NCI-H1930 (cell line): ENCODE data around the gene B3GAT3.
"Not testable (repeated sequence)": the region's sequence is repeated elsewhere in the genome, so short reads cannot be mapped to it uniquely, and the experiment has no call there.

ENCODE experiments used
- DNase-seq, 2 experiments: peaks; one replicate each; lab custom pipeline; 2025; lab: John Stamatoyannopoulos, UW

B3GAT3 gene

DNA sequence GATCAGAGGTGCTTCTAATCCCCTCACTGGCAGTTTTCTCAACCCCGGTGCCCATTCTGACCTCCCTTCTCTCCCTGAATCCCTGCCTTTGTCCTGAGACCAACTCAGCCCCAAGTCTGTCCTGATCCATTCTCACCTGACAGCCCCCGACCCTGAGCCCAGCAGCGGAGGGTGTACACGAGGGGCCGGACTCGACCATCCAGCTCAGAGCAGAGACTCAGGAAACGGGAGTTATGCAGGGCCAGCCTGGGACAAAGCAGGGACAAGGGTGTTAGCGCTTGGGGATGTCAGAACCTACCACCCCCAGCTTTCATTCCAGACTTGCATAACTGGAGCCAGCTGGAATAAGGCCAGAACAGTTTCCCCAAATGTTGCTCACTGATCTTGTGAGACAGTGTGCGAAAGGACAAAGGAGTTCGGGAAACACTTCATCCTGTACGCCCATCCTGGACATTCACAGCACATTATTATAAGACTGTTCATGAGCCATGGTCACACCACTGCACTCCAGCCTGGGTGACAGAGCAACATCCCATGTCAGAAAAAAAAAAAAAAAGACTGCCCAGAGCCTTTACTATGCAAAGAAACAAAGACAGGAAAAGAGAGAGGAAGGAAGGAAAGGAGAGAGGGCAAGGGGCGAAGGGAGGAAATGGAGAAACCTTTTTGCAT lies 44.6 kb downstream of the B3GAT3 start:
- no peak for DNase-seq

DNA sequence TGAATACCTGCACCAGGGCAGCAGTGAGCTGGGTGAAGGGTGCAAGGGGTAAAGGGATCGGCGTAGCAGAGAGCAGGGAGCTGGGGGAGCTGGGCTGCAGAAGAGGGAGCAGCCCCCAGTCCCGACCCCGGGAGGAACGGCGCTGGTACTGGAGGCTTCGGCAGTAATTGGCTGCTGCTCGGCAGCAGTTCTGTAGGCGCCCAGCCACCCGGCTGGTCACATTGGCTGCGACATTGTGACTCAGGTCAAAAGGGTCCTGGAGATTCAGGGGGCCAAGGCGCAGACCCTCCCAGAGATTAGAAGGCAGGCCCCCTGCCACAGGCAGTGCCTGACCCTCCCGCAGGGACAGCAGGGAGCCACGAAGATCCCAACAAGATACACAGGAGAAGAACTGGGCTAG lies 45.9 kb downstream of the B3GAT3 start:
- DNase-seq = no peak

DNA sequence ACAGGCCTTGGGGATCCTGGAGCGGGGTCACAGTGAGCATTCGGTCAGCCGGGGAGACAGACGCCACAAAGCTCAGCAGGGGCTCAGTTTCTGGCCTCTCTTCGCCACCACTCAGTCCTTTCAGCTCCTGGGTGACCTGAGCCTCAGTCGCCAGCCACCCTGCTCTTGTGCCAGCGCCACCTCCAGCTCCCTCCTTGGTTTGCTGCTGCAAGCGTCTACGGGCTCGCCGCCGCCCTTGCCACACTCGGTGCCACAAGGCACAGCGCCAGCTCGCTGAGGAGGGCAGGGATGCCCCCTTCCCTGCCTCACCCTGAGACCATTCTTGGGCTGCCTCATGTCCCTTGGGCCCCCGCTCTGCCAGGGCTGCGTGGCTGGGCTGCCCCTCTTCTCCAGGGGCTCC lies 46.6 kb downstream of the B3GAT3 start:
- no peak for DNase-seq

DNA sequence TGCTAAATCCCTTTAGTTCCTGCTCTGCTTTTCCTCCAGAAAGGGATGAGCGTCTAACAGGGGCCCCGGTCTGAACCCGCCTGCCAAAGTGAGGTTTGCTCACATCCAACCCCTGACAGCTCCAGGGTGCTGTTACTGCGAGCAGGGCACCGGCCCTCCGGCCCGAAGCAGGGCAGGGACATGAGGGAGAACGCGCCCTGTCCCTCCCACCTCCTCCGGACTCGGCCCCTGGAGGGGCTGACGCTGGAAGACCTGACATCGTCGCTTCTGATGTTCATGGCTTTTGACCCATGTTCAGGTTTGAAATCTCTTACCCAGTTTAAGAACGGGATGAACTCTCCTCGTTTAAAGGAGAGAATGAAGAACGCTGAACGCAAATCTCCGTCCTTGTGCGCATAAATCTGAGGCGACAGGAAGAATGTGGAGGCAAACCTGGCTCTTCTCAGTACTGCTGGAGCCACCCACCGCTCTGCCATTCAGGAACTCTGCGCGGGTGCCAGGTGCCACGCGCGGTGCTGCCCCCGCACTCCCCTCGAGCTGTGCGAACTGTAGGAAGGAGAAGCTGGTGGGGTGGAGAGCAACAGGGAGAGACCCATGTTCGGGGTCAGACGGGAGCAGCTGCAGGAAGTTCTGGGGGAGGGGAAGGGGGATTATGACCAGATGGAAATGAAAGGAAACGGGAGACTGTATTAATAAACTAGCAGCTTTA lies 47.3 kb downstream of the B3GAT3 start:
- no peak for DNase-seq

DNA sequence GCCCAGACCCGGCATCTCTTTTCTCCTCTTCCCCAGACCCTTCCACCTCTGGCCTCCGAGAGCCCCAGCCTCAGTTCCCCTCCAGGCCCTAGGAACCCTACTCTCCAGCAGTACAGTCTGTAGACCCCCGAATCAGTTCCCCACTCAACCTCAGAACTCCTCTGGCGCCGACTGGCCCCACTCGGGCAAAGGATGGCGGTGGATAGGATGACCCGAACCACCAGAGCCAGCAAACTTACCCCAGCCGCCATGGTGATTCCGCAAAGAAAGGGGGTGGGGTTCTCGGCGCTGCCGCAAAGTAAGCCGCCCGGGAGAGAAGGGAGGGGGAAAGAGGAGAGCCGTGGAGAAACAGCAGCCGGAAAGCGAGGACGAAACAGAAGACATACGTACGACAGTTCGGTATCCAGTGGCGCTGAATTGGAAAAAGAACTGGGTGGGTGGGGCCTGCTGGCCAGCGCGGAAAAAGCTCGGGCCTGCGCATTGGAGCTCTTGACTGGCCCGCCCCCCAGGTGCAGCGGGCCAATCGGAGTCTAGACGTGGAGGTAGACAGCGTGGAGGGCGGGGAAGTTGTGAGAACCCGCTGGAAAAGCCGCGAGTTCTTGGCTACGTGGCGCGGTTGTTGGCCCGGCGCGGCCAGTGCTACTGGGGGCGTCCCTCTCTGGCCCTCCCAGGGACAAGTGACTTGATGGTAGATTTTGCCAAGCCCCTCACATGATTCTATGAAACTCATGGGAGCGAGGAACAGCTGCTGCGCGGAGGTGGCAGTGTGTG lies 48.0 kb downstream of the B3GAT3 start, which contains the start of gene EEF1G:
Gene EEF1G (minus strand): TSS at position 300 of the 771 bp plus-strand sequence. CDS start 49 bp downstream, at position 251.
- DNase-seq = peak; percentile 99

DNA sequence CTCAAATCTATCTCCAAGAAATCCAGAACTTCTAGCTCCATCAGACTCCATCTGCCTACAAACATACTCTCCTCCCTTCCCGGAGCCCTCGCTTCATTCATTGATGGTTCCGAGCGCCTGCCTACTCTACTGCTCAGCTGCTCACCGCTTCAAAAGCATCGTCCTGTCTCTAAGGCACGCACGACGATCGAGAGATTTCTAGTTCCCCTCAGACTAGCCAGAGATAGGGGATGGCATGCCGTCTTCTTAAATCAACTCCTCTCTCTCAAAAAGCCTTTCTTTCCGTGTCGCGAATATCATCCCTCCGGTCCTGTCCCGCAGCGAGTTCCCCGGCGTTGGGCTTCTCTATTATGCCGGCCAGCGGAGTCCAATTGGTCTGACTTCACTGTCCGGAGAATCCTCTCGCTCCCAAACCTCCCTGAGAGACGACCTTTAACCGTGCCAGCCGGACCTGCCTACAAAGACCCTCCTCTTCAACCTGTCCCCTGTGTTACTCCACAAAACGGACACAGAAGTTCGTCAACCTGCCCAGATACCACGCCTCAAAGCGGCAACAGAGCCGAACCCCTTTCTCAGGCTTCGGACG lies 48.7 kb downstream of the B3GAT3 start:
- no peak for DNase-seq

DNA sequence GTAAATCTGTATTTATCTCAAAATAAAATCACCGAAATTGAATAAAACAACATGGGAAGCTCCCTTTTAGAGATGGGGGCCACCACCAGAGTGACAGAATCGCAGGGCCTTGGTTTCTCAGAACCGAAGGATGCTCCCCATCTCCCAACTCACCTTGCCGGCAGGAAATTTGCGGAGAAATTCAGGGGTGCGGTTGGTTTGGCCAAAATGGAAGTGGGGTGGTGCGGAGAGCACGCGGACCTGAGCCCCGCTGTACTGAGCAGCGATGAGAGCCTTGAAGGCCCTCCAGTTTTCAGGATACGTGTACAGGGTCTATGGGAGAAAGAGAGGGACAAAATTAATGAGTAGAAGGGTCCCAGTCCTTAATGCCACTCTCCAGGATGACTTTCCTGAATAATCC lies 49.4 kb downstream of the B3GAT3 start:
- no peak for DNase-seq

DNA sequence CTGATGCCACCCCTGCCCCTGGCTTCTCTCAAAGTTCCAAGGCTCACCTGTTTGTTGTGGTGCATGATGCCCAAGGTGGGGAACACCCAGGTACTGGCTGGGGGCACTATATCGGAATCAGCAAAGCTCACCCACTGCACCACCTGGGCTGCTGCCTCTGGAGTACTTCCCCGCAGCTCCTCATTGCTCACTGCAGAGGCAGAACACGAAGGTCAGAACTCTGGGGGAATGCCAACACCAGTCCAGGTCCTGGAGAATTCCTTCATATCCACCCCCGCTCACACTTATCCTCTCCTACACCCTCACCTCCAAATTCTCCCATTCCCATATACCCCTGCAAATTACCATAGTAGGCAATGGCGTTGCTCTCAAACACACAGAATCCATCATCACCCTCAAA lies 50.3 kb downstream of the B3GAT3 start:
- DNase-seq = not testable (repeated sequence)

DNA sequence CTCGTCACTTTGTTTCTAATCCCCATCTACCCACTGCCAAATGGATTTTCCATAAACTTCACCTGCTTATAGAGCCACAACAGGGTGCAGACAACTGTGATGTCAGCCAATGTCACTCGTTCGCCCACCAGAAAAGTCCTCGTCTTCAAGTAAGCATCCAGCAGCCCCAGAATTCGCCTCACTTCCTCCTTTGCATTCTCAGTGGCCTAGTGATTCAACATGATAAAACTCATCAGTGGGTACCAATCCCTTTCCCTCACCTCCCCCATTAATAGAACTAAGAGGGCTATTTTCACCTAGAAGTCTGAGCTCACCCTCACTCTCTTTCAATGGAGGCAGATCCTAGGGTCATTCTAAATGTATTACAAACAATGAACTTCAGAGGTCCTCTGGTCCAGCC lies 50.9 kb downstream of the B3GAT3 start:
- DNase-seq = not testable (repeated sequence)

DNA sequence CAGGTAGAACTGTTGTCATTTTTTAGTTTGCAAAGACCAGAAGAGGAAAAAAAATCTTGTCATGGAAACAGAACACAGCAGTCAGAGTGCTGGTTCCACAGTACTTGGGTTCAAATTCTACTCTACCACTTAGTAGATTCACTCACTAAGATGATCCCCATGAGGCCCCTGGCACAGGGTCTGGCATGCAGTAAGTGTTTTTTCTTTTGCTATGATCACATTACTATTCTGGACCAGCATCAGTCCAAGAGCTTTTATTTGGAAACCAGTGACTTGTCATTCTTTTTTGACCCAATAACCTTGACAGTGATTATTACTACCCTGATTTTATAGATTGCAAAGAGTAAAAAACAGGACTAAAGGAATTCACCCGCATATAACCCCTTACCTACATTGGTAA lies 52.2 kb downstream of the B3GAT3 start:
- DNase-seq = no peak

DNA sequence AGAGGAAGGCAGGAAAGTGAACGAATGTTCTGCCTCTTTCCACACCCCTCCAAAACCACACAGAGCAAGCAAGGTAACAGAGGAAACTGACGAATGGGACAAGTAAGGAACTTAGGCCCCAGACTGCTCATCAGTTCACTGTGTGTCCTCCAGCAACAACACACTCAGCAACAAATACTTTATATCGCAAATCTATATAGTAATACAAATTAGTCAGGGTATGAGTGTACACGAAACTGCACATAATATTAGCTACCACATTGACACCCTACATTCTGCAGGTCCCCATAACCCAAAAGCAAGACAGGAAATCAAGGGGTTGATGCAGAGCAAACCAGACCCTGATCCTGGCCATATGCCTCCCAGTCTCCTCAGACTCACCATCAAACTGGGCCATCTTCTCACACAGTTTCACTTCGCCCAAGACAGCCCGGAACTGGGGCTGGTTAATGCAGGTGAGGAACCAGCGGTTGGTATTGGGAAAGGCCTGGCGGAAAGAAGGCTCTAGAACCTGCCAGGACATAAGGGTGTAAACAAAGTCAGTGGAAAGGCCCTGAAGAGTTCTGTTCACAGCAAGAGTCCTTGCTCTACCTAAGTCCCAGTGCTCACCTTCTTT lies 54.7 kb downstream of the B3GAT3 start:
- DNase-seq = no peak

DNA sequence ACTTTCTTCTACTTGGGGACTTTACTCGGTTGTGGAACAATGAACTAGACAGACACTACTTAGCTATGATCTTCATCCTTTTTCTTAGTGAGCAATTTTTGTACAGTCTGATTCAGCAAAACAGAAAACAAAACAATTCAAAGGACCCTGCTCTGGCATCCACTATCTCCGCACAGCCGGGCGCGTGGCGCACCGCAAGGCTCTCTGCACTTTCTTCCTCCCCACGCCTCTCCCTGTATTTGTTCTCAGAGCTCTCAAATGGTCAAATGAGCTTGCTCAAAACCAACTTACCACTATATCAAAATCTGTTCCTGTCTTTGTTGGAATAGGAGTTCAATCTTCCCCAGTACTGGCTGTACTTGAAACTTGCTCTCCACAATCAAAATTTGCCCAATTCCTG lies 55.5 kb downstream of the B3GAT3 start:
- DNase-seq = no peak
